SH-SY5Y (cell line): ENCODE results near the gene ARL2.

Source experiments
- GATA2 ChIP-seq: IDR thresholded peaks from 2 replicates; pipeline ENCODE4 v1.6.1; 2011; ENCODE audit warnings: mild to moderate bottlenecking, low read depth, low read length
- GATA3 ChIP-seq: IDR thresholded peaks from 2 replicates; pipeline ENCODE4 v1.6.1; 2011; ENCODE audit warnings: low read depth, mild to moderate bottlenecking, low read length, moderate library complexity

DNA sequence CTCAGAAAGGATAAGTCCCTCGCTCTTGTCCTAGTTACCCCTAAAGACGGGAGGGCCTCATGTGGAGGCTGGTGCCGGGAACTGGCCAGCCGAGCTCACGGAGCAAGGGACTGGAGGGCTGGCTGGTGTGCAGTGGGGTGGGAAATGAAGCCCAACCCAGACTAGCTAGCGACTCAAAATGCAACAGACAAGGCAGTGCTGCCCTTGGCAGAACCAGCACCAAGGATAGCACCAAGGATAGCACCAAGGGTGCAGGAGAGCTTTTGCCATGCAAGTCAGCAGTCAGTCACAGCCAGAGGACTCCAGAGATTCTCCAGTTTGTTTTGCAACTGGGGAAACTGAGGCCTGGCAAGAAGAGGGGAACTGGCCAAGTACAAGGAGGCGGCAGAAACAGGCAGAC, 10.7 kb upstream of the ARL2 start:
- TF ChIP-seq GATA2: no peak
- TF ChIP-seq GATA3: no peak
